RWPE2 (cell line): ENCODE results near the gene DDAH1.

Experiments used
- ATAC-seq: fragments of 200-7000 bp; cut with Tn5 transposase; 3 replicates; pipeline ENCODE4 v1.9.1; 2021; ENCODE audit warnings: low read depth
- DNase-seq: peaks from one replicate; pipeline ENCODE4 v3.0.0-alpha.2; 2020; ENCODE audit warnings: low spot score
- H3K27ac ChIP-seq: fragments of 450-650 bp; 2 replicates; pipeline ENCODE4 v1.5.1; 2017; ENCODE audit warnings: mild to moderate bottlenecking; ENCODE audit not compliant: poor library complexity, severe bottlenecking
- H3K27me3 ChIP-seq: fragments of 250-450 bp; sonication (Bioruptor Pico); 2 replicates; pipeline ENCODE4 v1.5.1; 2021; ENCODE audit warnings: mild to moderate bottlenecking, moderate library complexity; ENCODE audit not compliant: insufficient read depth, poor library complexity, severe bottlenecking
- H3K36me3 ChIP-seq: fragments of 250-450 bp; sonication (Bioruptor Pico); 2 replicates; pipeline ENCODE4 v1.5.1; 2020; ENCODE audit warnings: low read depth, mild to moderate bottlenecking, moderate library complexity
- H3K4me1 ChIP-seq: fragments of 250-450 bp; sonication (Bioruptor Pico); 2 replicates; pipeline ENCODE4 v1.5.1; 2021; ENCODE audit warnings: mild to moderate bottlenecking, moderate library complexity; ENCODE audit not compliant: insufficient read depth, poor library complexity, severe bottlenecking
- H3K4me3 ChIP-seq: fragments of 250-450 bp; sonication (Bioruptor Pico); 2 replicates; pipeline ENCODE4 v1.5.1; 2021; ENCODE audit warnings: mild to moderate bottlenecking, moderate library complexity; ENCODE audit not compliant: severe bottlenecking
- H3K9me3 ChIP-seq: fragments of 250-450 bp; sonication (Bioruptor Pico); 2 replicates; pipeline ENCODE4 v1.5.1; 2021; ENCODE audit warnings: mild to moderate bottlenecking, moderate library complexity; ENCODE audit not compliant: severe bottlenecking
- TF ChIP-seq, protein P1 (sequence below): fragments of 450-650 bp; IDR thresholded peaks from one replicate; pipeline ENCODE4 v1.5.1; 2017; ENCODE audit warnings: mild to moderate bottlenecking, moderate library complexity; ENCODE audit not compliant: poor library complexity, severe bottlenecking

The DDAH1 gene

DNA sequence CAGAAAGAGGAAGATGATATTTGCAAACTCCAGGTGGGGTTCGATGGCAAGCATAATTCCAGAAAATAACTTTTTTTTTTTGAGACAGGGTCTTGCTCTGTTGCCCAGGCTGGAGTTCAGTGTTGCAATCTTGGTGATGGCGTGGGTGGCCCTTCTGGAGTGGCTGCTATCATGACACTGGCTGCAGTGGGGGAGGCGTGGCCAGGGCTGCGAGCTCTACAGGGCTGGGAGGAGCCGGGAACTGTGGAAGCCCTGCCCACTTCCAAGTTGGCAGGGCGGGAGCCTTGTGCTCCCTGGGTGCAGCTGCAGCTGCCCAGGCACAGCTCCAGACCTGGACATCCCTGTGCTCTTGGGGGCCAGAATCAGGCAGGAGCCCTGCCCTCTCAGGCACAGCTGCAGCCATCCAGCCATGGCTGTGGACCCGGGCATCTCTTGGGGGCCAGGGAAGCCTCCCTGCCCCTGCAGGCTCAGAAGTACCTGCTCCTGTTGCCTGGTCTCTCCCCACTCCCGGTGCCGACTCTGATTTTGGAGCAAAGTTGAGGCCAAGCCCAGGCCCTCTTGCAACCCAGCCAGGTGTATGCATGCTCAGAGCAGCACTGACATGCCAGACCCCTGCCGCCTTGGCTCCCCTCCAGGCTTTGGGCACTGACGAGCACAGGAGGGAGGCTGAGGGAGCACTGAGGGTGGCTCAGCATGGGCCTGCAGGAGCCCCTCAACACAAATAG is 181.3 kb downstream of the DDAH1 start:
- DNase-seq (no peak), ATAC-seq (0 out of 3 replicates have a peak, but pooled peaks have one; percentile 13)
- Histone ChIP-seq H3K9me3 (no peaks in the 10 kb centered on the region), H3K27ac (no peak overlapping the region), H3K27me3 (no peaks in the 10 kb centered on the region), H3K4me1 (peaks cover 11% of the 10 kb centered on the region), H3K4me3 (no peak overlapping the region), H3K36me3 (no peaks in the 10 kb centered on the region)
- TF ChIP-seq, protein P1, sequence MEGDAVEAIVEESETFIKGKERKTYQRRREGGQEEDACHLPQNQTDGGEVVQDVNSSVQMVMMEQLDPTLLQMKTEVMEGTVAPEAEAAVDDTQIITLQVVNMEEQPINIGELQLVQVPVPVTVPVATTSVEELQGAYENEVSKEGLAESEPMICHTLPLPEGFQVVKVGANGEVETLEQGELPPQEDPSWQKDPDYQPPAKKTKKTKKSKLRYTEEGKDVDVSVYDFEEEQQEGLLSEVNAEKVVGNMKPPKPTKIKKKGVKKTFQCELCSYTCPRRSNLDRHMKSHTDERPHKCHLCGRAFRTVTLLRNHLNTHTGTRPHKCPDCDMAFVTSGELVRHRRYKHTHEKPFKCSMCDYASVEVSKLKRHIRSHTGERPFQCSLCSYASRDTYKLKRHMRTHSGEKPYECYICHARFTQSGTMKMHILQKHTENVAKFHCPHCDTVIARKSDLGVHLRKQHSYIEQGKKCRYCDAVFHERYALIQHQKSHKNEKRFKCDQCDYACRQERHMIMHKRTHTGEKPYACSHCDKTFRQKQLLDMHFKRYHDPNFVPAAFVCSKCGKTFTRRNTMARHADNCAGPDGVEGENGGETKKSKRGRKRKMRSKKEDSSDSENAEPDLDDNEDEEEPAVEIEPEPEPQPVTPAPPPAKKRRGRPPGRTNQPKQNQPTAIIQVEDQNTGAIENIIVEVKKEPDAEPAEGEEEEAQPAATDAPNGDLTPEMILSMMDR: no peak

GRCh38 chr1:85282424-85282823 is 182.5 kb downstream of the DDAH1 start:
- no peaks in the 10 kb centered on the region for H3K27me3 ChIP-seq
- no peak overlapping the region for H3K4me3 ChIP-seq
- DNase-seq (no peak), ATAC-seq (0 out of 3 replicates have a peak, but pooled peaks have one; percentile 28)
- peaks cover 16% of the 10 kb centered on the region for H3K4me1 ChIP-seq
- H3K27ac ChIP-seq: no peak overlapping the region
- no peaks in the 10 kb centered on the region for H3K9me3 ChIP-seq
- no peaks in the 10 kb centered on the region for H3K36me3 ChIP-seq
- TF ChIP-seq, protein P1: peak; percentile 9

- TF ChIP-seq, protein P1: no peak
- DNase-seq (no peak), ATAC-seq (no peak)
- Histone ChIP-seq H3K9me3 (no peaks in the 10 kb centered on the region), H3K27me3 (no peaks in the 10 kb centered on the region), H3K4me1 (peaks cover 22% of the 10 kb centered on the region), H3K4me3 (no peak overlapping the region), H3K27ac (no peak overlapping the region), H3K36me3 (no peaks in the 10 kb centered on the region)
These were observed 184.3 kb downstream of the DDAH1 start for GRCh38 chr1:85280636-85281035.

DNA sequence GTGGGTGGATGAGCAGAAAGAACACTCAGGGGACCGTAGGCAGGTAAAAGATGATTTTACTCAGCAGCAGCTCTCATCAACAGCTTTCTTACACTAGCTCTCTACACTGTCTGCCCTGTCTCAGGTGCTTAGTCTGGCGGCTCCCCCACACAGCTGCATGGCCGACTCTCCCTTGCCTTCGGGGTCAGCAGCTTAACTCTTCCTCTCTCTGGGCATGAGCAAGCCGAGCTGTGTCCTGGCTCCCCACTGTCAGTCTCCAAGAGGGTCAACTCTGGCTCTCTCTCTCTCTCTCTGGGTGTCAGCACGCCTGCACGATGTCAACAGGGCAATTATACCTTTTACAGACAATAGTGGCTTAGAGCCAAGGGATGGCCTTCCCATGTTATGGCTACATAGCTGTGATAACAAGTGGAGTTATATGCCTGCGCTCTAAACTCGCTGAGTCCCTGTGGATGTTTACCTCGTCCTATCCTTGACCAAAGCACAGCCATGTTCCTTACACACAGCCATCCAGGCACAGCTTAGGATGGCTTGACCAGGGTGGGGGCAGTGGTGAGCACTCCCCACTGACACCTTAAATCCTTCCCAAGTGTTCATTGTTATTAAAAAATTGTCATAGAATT is 185.4 kb downstream of the DDAH1 start:
- DNase-seq: no peak
- TF ChIP-seq, protein P1: no peak
- Histone ChIP-seq H3K36me3 (peaks cover 4% of the 10 kb centered on the region), H3K27me3 (no peaks in the 10 kb centered on the region), H3K4me1 (peaks cover 27% of the 10 kb centered on the region), H3K9me3 (no peaks in the 10 kb centered on the region), H3K4me3 (no peak overlapping the region), H3K27ac (peak overlapping the region; percentile 86)
- no peak for ATAC-seq
